Measurements from ENCODE around the gene ZNF101.

DNA sequence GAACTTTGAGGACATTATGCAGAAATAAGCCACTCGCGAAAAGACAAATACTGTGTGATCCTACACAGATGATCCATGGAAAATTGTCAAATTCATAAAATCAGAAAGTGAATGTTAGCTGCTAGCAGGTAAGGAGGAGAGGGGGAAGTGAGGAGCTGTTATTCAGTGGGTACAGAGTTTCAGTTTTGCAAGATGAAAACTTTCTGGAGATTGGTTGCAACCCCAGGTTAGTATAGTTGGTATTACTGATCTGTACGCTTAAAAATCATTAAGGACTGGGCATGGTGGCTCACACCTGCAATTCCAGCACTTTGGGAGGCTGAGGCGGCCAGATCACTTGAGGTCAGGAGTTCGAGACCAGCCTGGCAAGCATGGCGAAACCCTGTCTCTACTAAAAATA is 17.9 kb downstream of the ZNF101 start:
- no peak for TF ChIP-seq EZH2 (IDR thresholded peaks at IDR 0.05)
- no peak for TF ChIP-seq POLR2AphosphoS5 (IDR thresholded peaks at IDR 0.05; ENCODE audit: borderline replicate concordance, low read depth, low read length)
- no peak for TF ChIP-seq FOXP2 (optimal IDR thresholded peaks at IDR 0.05; ENCODE audit: control extremely low read depth, extremely low read length, insufficient read depth)

All from SK-N-MC (cell line).